ENCODE results near the gene TOLLIP.

The TOLLIP gene

GRCh38 chr11:1283906-1284305 lies 25.5 kb downstream of the TOLLIP start:
- no peak for DNase-seq (ENCODE audit: low read depth in 4 of 4, low spot score in 1 of 4)

GRCh38 chr11:1283091-1283511 lies 26.3 kb downstream of the TOLLIP start:
- DNase-seq (ENCODE audit: low read depth in 4 of 4, low spot score in 1 of 4): no peak

GRCh38 chr11:1281974-1282365 lies 27.5 kb downstream of the TOLLIP start:
- DNase-seq (ENCODE audit: low read depth in 4 of 4, low spot score in 1 of 4): no peak

- DNase-seq (ENCODE audit: low read depth in 4 of 4, low spot score in 1 of 4): no peak
Observed at GRCh38 chr11:1281326-1281973, 28.0 kb downstream of the TOLLIP start.

- no peak for DNase-seq (ENCODE audit: low read depth in 4 of 4, low spot score in 1 of 4)
Observed at GRCh38 chr11:1280116-1281035, 29.1 kb downstream of the TOLLIP start.

DNA sequence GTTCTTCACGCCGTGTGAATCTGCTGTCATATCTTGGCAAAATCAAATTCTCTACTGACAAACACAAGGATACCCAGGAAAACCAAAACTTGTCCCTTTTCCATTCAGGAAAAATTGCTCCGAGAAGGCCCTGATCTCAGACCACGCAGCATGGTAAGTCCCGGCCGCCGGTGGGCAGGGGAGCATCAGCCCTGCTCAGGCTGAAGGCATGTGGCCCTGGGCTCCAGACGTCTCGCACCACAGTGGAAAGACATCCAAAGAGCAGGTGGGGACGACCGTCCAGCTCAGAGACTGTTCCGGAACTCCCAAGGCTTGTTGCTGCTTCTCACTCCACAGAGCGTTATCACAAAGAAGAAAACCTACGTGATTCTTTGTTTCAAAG lies 29.8 kb downstream of the TOLLIP start:
- DNase-seq (ENCODE audit: low read depth in 4 of 4, low spot score in 1 of 4): no peak

DNA sequence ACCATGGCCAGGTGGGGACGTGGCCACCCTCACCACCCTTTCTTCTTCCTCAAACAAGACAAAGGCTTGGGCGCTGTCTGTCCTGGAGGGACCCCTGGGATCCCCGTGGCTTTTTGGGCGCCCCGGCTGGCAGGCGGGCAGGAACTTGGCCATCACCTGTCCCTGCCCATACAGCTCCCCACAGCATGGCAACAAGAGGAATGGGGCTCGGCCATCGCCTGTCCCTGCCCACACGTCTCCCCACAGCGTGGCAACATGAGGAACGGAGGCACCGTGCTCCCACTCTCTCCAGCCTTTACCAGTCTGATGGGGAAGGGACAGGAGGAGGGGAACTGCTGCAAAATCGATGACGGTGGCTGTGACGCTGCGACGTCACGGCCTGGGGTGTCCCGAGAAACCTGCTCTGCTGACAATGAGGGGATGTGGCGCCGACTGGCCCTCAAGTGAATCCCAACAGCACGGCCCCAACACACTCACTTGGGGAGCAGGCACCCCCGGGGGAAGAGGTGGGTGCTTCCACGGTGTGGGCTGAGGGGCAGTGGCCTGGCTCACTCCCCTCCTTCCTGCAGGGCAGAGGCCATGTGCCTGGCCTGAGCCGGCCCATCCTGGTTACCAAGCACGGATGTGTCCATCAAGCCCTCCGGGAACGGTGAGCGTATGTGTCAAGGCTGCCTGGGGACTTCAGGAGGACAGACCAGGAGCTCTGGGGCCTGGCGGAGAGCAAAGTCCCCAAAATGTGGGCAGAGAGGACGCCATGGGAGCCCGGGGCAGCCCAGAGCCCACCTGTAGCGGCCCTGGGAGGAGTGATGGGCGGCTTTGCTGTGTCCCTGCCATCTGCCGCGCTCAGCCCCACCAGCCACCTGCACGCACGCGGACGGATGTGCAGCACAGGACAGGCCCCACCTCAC lies 30.4 kb downstream of the TOLLIP start:
- DNase-seq (ENCODE audit: low read depth in 4 of 4, low spot score in 1 of 4): no peak

DNA sequence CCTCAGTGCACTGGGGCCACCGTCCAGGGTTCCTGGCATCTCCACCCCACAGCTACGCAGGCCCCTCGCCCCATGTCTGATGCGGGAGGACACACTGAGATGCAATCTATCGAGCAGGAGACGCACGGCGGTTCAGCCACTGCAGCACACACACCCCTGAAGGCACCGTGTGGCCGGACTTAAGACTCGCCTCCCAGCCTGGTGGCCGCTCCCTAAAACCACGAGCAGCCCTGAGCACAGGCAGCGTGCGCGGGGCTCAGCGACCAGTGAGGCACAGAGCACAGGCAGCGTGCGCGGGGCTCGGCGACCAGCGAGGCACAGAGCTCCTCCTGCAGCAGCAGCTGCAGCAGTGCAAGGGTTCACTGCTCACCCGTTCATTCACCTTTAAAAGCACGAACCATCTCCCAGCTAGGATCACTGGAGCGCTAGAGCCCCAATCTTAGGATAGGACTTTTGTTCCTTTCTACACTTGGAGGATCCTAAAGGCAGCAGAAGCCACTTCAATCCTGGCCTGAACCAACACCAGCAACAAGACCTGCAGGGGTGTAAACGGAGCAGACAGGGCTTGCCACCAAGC lies 31.4 kb downstream of the TOLLIP start:
- no peak for DNase-seq (ENCODE audit: low read depth in 4 of 4, low spot score in 1 of 4)

- no peak for DNase-seq (ENCODE audit: low read depth in 4 of 4, low spot score in 1 of 4)
Observed at GRCh38 chr11:1276866-1277615, 32.4 kb downstream of the TOLLIP start.

DNA sequence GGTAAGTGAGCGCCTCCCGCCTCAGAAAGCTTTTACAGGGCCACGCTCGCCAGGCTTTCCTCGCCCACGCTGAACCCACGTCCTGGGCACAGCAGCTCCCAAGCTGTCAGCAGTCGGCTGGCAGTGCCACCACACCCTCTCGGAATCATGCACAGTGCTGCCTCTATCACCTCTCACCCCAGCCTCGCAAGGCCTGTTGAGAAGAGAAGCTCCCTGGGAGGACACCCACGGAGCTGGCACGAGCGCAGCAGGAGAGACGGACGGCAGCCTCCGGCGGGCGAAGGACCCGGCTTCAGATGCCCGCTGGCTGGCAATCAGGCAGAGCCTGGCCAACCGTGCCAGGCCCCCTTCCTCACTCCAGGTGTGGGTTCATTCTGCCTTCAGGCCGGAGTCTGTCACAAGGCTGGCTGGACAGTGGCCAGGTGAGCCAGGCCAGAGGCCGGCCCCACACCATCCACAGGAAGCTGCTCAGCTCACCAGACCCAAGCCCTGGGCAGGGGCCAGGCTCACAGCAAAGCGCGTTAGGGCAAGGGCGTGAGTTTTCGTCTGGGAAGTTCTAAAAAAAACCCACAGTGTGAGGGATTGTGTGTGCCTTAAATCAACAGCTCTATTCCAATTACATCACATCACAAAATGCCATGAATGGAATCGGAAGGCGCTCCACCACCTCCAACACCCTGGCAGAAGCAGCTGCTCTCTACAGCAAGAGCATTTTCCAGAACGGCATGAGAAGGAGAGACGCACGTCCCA lies 33.2 kb downstream of the TOLLIP start:
- DNase-seq (ENCODE audit: low read depth in 4 of 4, low spot score in 1 of 4): no peak

GRCh38 chr11:1275021-1275420 lies 34.4 kb downstream of the TOLLIP start:
- no peak for DNase-seq (ENCODE audit: low read depth in 4 of 4, low spot score in 1 of 4)

GRCh38 chr11:1274501-1274900 lies 34.9 kb downstream of the TOLLIP start:
- no peak for DNase-seq (ENCODE audit: low read depth in 4 of 4, low spot score in 1 of 4)

DNA sequence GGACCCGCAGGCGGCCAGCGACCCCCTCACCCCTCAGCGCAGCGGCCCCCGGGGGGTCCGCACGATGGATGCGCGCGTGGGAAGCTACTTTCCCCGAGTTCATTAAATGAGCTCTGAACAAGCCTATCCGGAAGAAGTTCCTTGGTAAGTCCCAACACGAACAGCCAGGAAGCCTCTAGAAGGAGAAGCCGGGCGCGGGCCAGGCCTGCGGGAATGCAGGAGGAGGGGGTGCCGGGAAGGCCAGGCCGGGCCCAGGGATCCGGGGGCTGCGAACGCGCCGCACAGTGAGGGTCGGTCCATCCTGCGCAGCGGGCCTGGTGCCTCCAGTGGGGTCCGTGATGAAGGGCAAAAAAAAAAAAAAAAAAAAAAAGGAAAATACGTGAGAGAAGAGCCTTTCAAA lies 36.9 kb downstream of the TOLLIP start:
- no peak for DNase-seq (ENCODE audit: low read depth in 4 of 4, low spot score in 1 of 4)

DNA sequence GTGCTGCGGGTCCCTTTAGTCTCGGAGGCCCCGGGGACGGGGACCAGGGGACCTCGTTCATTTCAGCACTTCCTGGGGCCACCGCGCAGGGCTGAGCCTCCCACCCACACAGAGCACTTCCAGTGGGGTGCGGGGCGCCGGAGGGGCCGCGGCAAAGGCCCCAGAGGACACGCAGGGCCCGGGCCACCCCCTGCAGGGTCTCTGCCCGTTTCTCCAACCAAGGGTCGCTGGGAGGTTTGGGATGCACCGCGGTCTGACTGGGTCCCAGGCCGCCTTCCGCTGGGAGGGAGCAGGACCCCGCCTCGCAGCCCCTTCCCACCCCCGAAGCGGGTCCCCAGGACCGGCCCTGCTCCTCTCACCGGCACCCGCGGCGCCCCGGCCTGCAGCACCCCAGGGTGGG lies 37.5 kb downstream of the TOLLIP start:
- DNase-seq (ENCODE audit: low read depth in 4 of 4, low spot score in 1 of 4): no peak

GRCh38 chr11:1271406-1271805 lies 38.0 kb downstream of the TOLLIP start:
- no peak for DNase-seq (ENCODE audit: low read depth in 4 of 4, low spot score in 1 of 4)

GRCh38 chr11:1271002-1271401 lies 38.4 kb downstream of the TOLLIP start:
- DNase-seq (ENCODE audit: low read depth in 4 of 4, low spot score in 1 of 4): no peak

DNA sequence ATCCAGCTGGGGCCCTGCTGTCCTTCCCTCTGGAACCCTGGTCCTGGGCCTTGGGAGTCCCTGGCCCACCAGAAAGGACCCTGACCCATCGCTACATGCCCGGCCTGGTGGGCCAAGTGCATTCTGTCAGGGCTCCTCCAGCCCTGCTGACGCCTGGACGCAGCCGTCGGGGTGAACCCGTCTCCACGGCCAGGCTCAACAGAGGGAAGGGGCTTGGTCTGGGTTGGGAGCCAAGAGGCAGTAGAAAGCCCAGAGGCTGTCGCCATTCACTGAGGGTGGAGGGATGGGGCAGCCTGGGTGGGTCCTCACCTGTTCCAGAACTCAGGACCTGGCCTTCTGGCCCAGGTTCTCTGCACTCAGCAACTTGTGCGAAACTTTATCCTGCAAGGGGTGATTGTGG lies 39.0 kb downstream of the TOLLIP start:
- no peak for DNase-seq (ENCODE audit: low read depth in 4 of 4, low spot score in 1 of 4)

GRCh38 chr11:1269957-1270356 lies 39.5 kb downstream of the TOLLIP start:
- no peak for DNase-seq (ENCODE audit: low read depth in 4 of 4, low spot score in 1 of 4)

DNA sequence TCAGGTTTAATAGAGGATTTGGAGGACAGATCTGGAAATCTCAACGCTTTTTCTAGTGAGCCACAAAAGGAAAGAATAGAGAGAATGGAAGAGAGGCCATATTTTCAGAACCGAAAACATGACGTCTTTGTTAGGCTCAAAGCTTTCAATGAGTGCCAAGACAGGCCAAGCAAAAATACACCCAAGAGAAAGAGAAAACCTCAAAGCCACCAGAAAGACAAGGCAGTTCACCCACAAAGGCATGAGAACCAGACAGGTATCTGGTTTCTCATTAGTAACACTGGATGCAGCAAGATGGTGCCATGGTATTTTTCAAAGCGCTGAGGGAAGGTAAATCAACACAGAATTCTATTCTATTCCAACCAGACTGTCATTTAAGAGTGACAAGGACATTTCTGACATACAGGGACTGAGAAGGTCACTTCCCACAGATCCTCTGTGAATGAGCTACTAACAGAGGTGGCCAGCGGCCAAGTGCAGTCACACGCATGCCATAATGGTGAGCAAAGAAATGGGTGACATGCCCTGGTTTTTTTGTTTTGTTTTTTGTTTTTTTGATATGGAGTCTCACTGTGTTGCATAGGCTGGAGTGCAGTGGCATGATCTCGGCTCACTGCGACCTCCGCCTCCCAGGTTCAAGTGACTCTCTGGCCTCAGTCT lies 41.9 kb downstream of the TOLLIP start:
- DNase-seq (ENCODE audit: low read depth in 4 of 4, low spot score in 1 of 4): no peak
